Loucy (cell line): ENCODE results near the gene ZFYVE1.
"Not testable (repeated sequence)": the region's sequence is repeated elsewhere in the genome, so short reads cannot be mapped to it uniquely, and the experiment has no call there.

Experiments
- H2AFZ ChIP-seq: fragments of 200-600 bp; sonication (generic); 2 replicates; pipeline ENCODE4 v1.6.0; 2016; ENCODE audit warnings: antibody characterized with exemption, mild to moderate bottlenecking, low read length, moderate library complexity
- H3F3A ChIP-seq: fragments of 200-600 bp; 2 replicates; pipeline ENCODE4 v1.6.0; 2016; ENCODE audit warnings: antibody characterized with exemption, low read depth, mild to moderate bottlenecking
- H3K27me3 ChIP-seq: fragments of 200-600 bp; sonication (generic); 2 replicates; pipeline ENCODE4 v1.6.1; 2014; ENCODE audit warnings: low read length, mild to moderate bottlenecking; ENCODE audit not compliant: insufficient read depth, poor library complexity, severe bottlenecking
- H3K36me3 ChIP-seq: fragments of 200-600 bp; sonication (generic); 2 replicates; pipeline ENCODE4 v1.6.1; 2016; ENCODE audit warnings: low read length; ENCODE audit not compliant: insufficient read depth
- H3K4me1 ChIP-seq: fragments of 200-600 bp; sonication (generic); 2 replicates; pipeline ENCODE4 v1.5.1; 2014; ENCODE audit warnings: low read length, mild to moderate bottlenecking; ENCODE audit not compliant: insufficient read depth, poor library complexity, severe bottlenecking
- H3K4me2 ChIP-seq: fragments of 200-600 bp; sonication (generic); 2 replicates; pipeline ENCODE4 v1.6.0; 2014; ENCODE audit warnings: antibody characterized with exemption, low read length, low read depth, mild to moderate bottlenecking; ENCODE audit not compliant: poor library complexity, severe bottlenecking
- H3K4me3 ChIP-seq: fragments of 200-600 bp; sonication (generic); 2 replicates; pipeline ENCODE4 v1.5.1; 2014; ENCODE audit warnings: low read length, mild to moderate bottlenecking, mixed read lengths; ENCODE audit not compliant: poor library complexity, severe bottlenecking
- H3K79me2 ChIP-seq: fragments of 200-600 bp; sonication (generic); 2 replicates; pipeline ENCODE4 v1.6.1; 2014; ENCODE audit warnings: low read length; ENCODE audit not compliant: insufficient read depth
- H3K9ac ChIP-seq: fragments of 200-600 bp; sonication (generic); 2 replicates; pipeline ENCODE4 v1.6.0; 2014; ENCODE audit warnings: mild to moderate bottlenecking, low read depth, low read length, moderate library complexity; ENCODE audit not compliant: poor library complexity, severe bottlenecking
- H3K9me2 ChIP-seq: fragments of 200-600 bp; sonication (generic); replicated peaks from 2 replicates; pipeline ENCODE4 v1.6.1; 2016; ENCODE audit warnings: low read depth, low read length, mixed read lengths
- H3K9me3 ChIP-seq: fragments of 200-600 bp; sonication (generic); 2 replicates; pipeline ENCODE4 v1.6.1; 2014; ENCODE audit warnings: mild to moderate bottlenecking, antibody characterized with exemption, low read length, low read depth; ENCODE audit not compliant: insufficient read depth
- H4K20me1 ChIP-seq: fragments of 200-600 bp; sonication (generic); 2 replicates; pipeline ENCODE4 v1.6.0; 2014; ENCODE audit warnings: antibody characterized with exemption, low read length, mild to moderate bottlenecking; ENCODE audit not compliant: insufficient read depth, poor library complexity, severe bottlenecking
- EZH2phosphoT487 ChIP-seq: fragments of 200-600 bp; IDR thresholded peaks from 2 replicates; pipeline ENCODE4 v1.6.1; 2018; ENCODE audit warnings: antibody characterized with exemption, mild to moderate bottlenecking, moderate library complexity, borderline replicate concordance
- TF ChIP-seq, protein P1 (sequence below): fragments of 200-600 bp; sonication (generic); conservative IDR thresholded peaks from 2 replicates; pipeline ENCODE4 v1.5.1; 2014; ENCODE audit warnings: mild to moderate bottlenecking, antibody characterized with exemption, low read length

The ZFYVE1 gene

DNA sequence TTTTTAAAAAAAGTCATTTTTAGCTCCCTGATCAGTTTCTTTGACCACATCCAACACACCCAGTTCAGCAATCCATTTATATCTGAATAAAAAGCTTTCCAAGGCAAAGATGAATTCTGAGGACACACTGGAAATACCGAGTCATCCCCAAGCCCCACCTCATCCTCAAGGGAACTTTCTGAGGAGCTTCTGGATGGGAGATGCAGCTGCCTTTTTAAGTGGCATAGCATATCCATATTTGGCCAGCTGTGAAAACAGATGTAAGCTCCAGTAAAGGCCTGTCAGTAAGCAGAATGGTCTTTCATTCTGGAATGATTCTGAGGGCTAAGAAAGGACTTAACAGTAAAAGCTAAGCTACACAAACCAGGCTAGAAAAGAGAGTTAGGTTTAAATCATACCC is 18.4 kb downstream of the ZFYVE1 start:
- H3K9me3 ChIP-seq, result no peaks in the 10 kb centered on the region
- H3K4me1 ChIP-seq, result no peaks in the 10 kb centered on the region
- H2AFZ ChIP-seq, result no peak overlapping the region
- H3K9me2 ChIP-seq, result no peaks in the 10 kb centered on the region
- peaks cover 36% of the 10 kb centered on the region; the same call in 1 of the 2 replicates for H3K36me3 ChIP-seq
- no peaks in the 10 kb centered on the region for H3K27me3 ChIP-seq
- H3K4me3 ChIP-seq, result no peak overlapping the region
- no peak overlapping the region for H3K9ac ChIP-seq
- H3K79me2 ChIP-seq, result peaks cover 45% of the 10 kb centered on the region; the same call in 1 of the 2 replicates
- TF ChIP-seq, protein P1, sequence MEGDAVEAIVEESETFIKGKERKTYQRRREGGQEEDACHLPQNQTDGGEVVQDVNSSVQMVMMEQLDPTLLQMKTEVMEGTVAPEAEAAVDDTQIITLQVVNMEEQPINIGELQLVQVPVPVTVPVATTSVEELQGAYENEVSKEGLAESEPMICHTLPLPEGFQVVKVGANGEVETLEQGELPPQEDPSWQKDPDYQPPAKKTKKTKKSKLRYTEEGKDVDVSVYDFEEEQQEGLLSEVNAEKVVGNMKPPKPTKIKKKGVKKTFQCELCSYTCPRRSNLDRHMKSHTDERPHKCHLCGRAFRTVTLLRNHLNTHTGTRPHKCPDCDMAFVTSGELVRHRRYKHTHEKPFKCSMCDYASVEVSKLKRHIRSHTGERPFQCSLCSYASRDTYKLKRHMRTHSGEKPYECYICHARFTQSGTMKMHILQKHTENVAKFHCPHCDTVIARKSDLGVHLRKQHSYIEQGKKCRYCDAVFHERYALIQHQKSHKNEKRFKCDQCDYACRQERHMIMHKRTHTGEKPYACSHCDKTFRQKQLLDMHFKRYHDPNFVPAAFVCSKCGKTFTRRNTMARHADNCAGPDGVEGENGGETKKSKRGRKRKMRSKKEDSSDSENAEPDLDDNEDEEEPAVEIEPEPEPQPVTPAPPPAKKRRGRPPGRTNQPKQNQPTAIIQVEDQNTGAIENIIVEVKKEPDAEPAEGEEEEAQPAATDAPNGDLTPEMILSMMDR, result no peak
- no peak for TF ChIP-seq EZH2phosphoT487
- H3K4me2 ChIP-seq, result no peak overlapping the region
- H3F3A ChIP-seq, result no peaks in the 10 kb centered on the region
- peaks cover 8% of the 10 kb centered on the region for H4K20me1 ChIP-seq

DNA sequence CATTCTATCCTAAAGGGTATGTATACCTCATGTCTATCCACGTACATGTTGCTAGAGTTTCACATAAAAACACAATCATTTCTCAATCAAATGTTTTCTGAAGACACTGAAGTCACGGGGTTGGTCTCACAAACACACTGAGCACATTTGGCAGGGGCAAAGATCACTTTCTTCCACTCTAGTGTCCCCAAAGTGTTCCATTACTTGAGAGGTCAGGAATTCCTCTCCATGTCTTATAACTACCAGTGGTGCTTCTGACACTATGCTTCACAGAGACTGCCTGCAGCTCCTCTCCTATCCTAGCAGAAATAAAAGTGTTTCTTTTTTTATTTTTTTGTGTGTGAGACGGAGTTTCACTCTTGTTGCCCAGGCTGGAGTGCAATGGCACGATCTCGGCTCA is 19.1 kb downstream of the ZFYVE1 start:
- TF ChIP-seq EZH2phosphoT487, result no peak
- TF ChIP-seq, protein P1, result no peak

DNA sequence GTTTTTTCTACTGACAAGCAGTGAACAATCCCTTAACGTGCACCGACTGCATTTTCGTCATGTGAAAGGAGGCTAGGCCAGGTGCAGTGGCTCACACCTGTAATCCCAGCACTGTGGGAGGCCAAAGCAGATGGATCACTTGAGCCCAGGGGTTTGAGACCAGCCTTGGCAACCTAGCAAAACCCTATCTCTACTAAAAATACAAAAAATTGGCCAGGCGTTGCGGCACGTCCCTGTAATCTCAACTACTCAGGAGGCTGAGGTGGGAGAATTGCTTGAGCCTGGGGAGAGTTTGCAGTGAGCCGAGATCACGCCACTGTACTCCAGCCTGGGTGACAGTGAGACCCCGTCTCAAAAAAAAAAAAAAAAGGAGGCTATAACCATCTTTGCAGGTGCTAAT is 22.3 kb downstream of the ZFYVE1 start:
- not testable (repeated sequence) for H2AFZ ChIP-seq, H3K4me2 ChIP-seq, H3K9ac ChIP-seq, H3K4me1 ChIP-seq, H3K27me3 ChIP-seq, H3F3A ChIP-seq, H3K9me2 ChIP-seq, H3K4me3 ChIP-seq, H3K9me3 ChIP-seq
- Histone ChIP-seq H3K79me2 (peaks cover 42% of the 10 kb centered on the region; the same call in 1 of the 2 replicates), H3K36me3 (peaks cover 38% of the 10 kb centered on the region; the same call in 1 of the 2 replicates), H4K20me1 (peaks cover 11% of the 10 kb centered on the region)

More for the DNA sequence above, 19.1 kb downstream of the ZFYVE1 start:
- Histone ChIP-seq H3K27me3 (no peaks in the 10 kb centered on the region), H3K9ac (no peak overlapping the region), H3K9me2 (no peaks in the 10 kb centered on the region), H3K36me3 (peaks cover 40% of the 10 kb centered on the region; the same call in 1 of the 2 replicates), H2AFZ (no peak overlapping the region), H3K9me3 (no peaks in the 10 kb centered on the region), H3K79me2 (peaks cover 45% of the 10 kb centered on the region; the same call in 1 of the 2 replicates), H3K4me1 (no peaks in the 10 kb centered on the region), H3K4me2 (no peak overlapping the region), H3F3A (no peaks in the 10 kb centered on the region), H3K4me3 (no peak overlapping the region), H4K20me1 (peaks cover 8% of the 10 kb centered on the region)

DNA sequence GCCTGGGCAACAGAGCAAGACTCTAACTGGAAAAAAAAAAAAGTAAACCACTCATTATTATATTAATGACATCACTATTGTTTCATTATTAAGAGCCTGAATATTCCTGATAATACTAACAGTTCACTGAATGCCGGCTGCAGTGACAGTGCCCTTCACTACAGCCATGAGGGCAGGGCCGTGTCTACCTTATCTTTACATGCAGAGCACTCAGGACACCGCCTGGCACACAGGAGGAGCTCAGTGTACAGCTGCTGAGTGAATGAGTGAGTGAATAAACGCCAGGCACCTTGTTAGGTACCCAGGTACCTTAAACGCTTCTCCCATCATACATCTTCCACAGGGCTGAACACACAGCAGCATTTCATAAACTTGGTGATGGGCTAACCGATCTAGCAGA is 23.2 kb downstream of the ZFYVE1 start:
- Histone ChIP-seq H3K27me3 (no peaks in the 10 kb centered on the region), H3K4me1 (no peaks in the 10 kb centered on the region), H3K79me2 (peaks cover 42% of the 10 kb centered on the region; the same call in 1 of the 2 replicates), H3K9me2 (no peaks in the 10 kb centered on the region), H4K20me1 (peaks cover 14% of the 10 kb centered on the region), H3K36me3 (peaks cover 33% of the 10 kb centered on the region; the same call in 1 of the 2 replicates), H3K9ac (no peak overlapping the region), H3K9me3 (no peaks in the 10 kb centered on the region), H3K4me3 (no peak overlapping the region), H3K4me2 (no peak overlapping the region), H3F3A (no peaks in the 10 kb centered on the region), H2AFZ (no peak overlapping the region)
- no peak for TF ChIP-seq EZH2phosphoT487
- TF ChIP-seq, protein P1, result no peak
